Measurements from ENCODE around the gene AFMID.
A peak's percentile ranks its signal among the peaks of the same experiment; 100 is the strongest.
"Not testable (repeated sequence)": the region's sequence is repeated elsewhere in the genome, so short reads cannot be mapped to it uniquely, and the experiment has no call there.

AFMID gene

GRCh38 chr17:78186692-78187595, at the start of gene AFMID, which contains the start of gene TK1:
AFMID (plus strand) TSS chr17:78187362; CDS start chr17:78187371, 9 bp downstream.
TK1 (minus strand) TSS chr17:78187052; CDS start chr17:78186994, 58 bp downstream.
- peak; percentile 52 for TF ChIP-seq CTCF (IDR thresholded peaks at IDR 0.05; ENCODE audit: control insufficient read depth, extremely low read depth, insufficient read depth)
- peak; percentile 96 for DNase-seq (ENCODE audit: low read depth)
- peak within 1 kb of the TSS; percentile 74 for H3K4me3 ChIP-seq (ENCODE audit: low read depth, low read length)

- no peak overlapping the region for H3K4me3 ChIP-seq (ENCODE audit: low read depth, low read length)
- peak; percentile 42; the same call in 1 of the 2 replicates for TF ChIP-seq CTCF (IDR thresholded peaks at IDR 0.05; ENCODE audit: control insufficient read depth, extremely low read depth, insufficient read depth)
- no peak for DNase-seq (ENCODE audit: low read depth)
Measured at GRCh38 chr17:78137392-78138203, 49.6 kb upstream of the AFMID start.

- no peak for TF ChIP-seq CTCF (IDR thresholded peaks at IDR 0.05; ENCODE audit: control insufficient read depth, extremely low read depth, insufficient read depth)
- no peak for DNase-seq (ENCODE audit: low read depth)
- H3K4me3 ChIP-seq (ENCODE audit: low read depth, low read length), result no peak overlapping the region
Measured at GRCh38 chr17:78138204-78139060, 48.7 kb upstream of the AFMID start.

- DNase-seq (ENCODE audit: low read depth); H3K4me3 ChIP-seq (ENCODE audit: low read depth, low read length): not testable (repeated sequence)
Measured at GRCh38 chr17:78139861-78140168, 47.3 kb upstream of the AFMID start.

- H3K4me3 ChIP-seq (ENCODE audit: low read depth, low read length), result no peak overlapping the region
- peak; percentile 91 for DNase-seq (ENCODE audit: low read depth)
- no peak for TF ChIP-seq CTCF (IDR thresholded peaks at IDR 0.05; ENCODE audit: control insufficient read depth, extremely low read depth, insufficient read depth)
Measured at GRCh38 chr17:78140169-78141051, 46.8 kb upstream of the AFMID start.

GRCh38 chr17:78141437-78142118, 45.6 kb upstream of the AFMID start:
- no peak for DNase-seq (ENCODE audit: low read depth)
- no peak for TF ChIP-seq CTCF (IDR thresholded peaks at IDR 0.05; ENCODE audit: control insufficient read depth, extremely low read depth, insufficient read depth)
- no peak overlapping the region for H3K4me3 ChIP-seq (ENCODE audit: low read depth, low read length)

Measured in LNCaP clone FGC (cell line).